K562 (cell line): ENCODE measurements around the gene LXN. TPM values are rescaled to one million over a fixed set of nuclear protein-coding genes. Genes with fewer than 3 reads are reported as not detected.

Source experiments
- ATF4 ChIP-seq: fragments of 450-650 bp; formaldehyde crosslinking; IDR thresholded peaks from 2 replicates; pipeline ENCODE4 v1.4.0; 2022; ENCODE audit warnings: mild to moderate bottlenecking, moderate library complexity
- BHLHE40 ChIP-seq: IDR thresholded peaks from 2 replicates; pipeline ENCODE4 v1.6.1; 2011; ENCODE audit warnings: low read length, improper control_type of control experiment
- CBFA2T2 ChIP-seq: fragments of 450-650 bp; conservative IDR thresholded peaks from 2 replicates; pipeline ENCODE4 v1.6.1; 2017; ENCODE audit warnings: mild to moderate bottlenecking
- CBFA2T3 ChIP-seq: fragments of 450-650 bp; IDR thresholded peaks from 2 replicates; pipeline ENCODE4 v1.6.1; 2017
- DMBX1 ChIP-seq: fragments of 250-450 bp; sonication (Bioruptor Pico); IDR thresholded peaks from 2 replicates; pipeline ENCODE4 v1.8.0; 2022; ENCODE audit warnings: inconsistent platforms, mild to moderate bottlenecking, moderate library complexity, borderline replicate concordance
- ETV5 ChIP-seq: sonication (generic); formaldehyde crosslinking; IDR thresholded peaks from 2 replicates; pipeline ENCODE4 v1.4.0; 2020; ENCODE audit warnings: low read depth, mild to moderate bottlenecking, missing genetic modification reagents
- FOXK1 ChIP-seq: sonication (generic); formaldehyde crosslinking; IDR thresholded peaks from 2 replicates; pipeline ENCODE4 v1.8.0; 2022; ENCODE audit warnings: missing genetic modification reagents, mild to moderate bottlenecking, borderline replicate concordance
- ILK ChIP-seq: fragments of 450-650 bp; IDR thresholded peaks from 2 replicates; pipeline ENCODE4 v1.6.1; 2016; ENCODE audit warnings: missing genetic modification characterization, low read depth, mild to moderate bottlenecking, missing compliant biosample characterization, moderate library complexity, borderline replicate concordance
- MAX ChIP-seq: sonication (generic); formaldehyde crosslinking; IDR thresholded peaks from 2 replicates; pipeline ENCODE4 v1.9.0; 2022; ENCODE audit warnings: mild to moderate bottlenecking, missing genetic modification reagents
- MAZ ChIP-seq, 2 experiments: fragments of 450-650 bp in 1 of 2; sonication (generic) in 1 of 2; formaldehyde crosslinking; IDR thresholded peaks in 1 of 2; conservative IDR thresholded peaks in 1 of 2; 2 replicates each; pipeline versions ENCODE4 v1.4.0 to v1.5.0; 2020; ENCODE audit warnings: mild to moderate bottlenecking in 1 of 2, missing genetic modification reagents in 1 of 2
- MLX ChIP-seq, 2 experiments: fragments of 450-650 bp in 1 of 2; sonication (generic) in 1 of 2; formaldehyde crosslinking; conservative IDR thresholded peaks; 2 replicates each; pipeline versions ENCODE4 v1.4.0 to v1.8.1; 2020 to 2022; ENCODE audit warnings: mild to moderate bottlenecking in 1 of 2, missing genetic modification reagents in 1 of 2
- MTA3 ChIP-seq: fragments of 450-650 bp; formaldehyde crosslinking; IDR thresholded peaks from 2 replicates; pipeline ENCODE4 v1.6.1; 2017; ENCODE audit warnings: mild to moderate bottlenecking, borderline replicate concordance
- MYNN ChIP-seq, 2 experiments: sonication (generic); formaldehyde crosslinking in 1 of 2; IDR thresholded peaks; 2 replicates each; pipeline versions ENCODE4 v1.5.0 to v1.6.1; 2016 to 2020; ENCODE audit warnings: antibody characterized with exemption in 1 of 2, missing genetic modification reagents in 1 of 2
- NR2F6 ChIP-seq: fragments of 450-650 bp; formaldehyde crosslinking; IDR thresholded peaks from 2 replicates; pipeline ENCODE4 v1.4.0; 2020; ENCODE audit warnings: mild to moderate bottlenecking
- NRF1 ChIP-seq, 2 experiments: fragments of 450-650 bp; IDR thresholded peaks in 1 of 2; conservative IDR thresholded peaks in 1 of 2; 2 replicates each; pipeline ENCODE4 v1.6.1; 2014; ENCODE audit warnings: mild to moderate bottlenecking in 2 of 2
- PBX2 ChIP-seq, 2 experiments: IDR thresholded peaks in 1 of 2; conservative IDR thresholded peaks in 1 of 2; 2 replicates each; pipeline ENCODE4 v1.6.1; 2016; ENCODE audit warnings: low read depth in 2 of 2, mild to moderate bottlenecking in 1 of 2, missing compliant biosample characterization in 1 of 2, missing genetic modification characterization in 1 of 2, moderate library complexity in 1 of 2
- RFX5 ChIP-seq: IDR thresholded peaks from 2 replicates; pipeline ENCODE4 v1.6.1; 2011; ENCODE audit warnings: low read depth, mild to moderate bottlenecking, improper control_type of control experiment, low read length
- SIRT6 ChIP-seq: IDR thresholded peaks from one replicate; pipeline ENCODE4 v1.6.1; 2012; ENCODE audit warnings: low read depth, mild to moderate bottlenecking, control low read depth, inconsistent platforms, low read length, moderate library complexity
- SMAD4 ChIP-seq: fragments of 250-450 bp; sonication (Bioruptor Pico); conservative IDR thresholded peaks from 2 replicates; pipeline ENCODE4 v1.8.0; 2021; ENCODE audit warnings: inconsistent platforms, mild to moderate bottlenecking, moderate library complexity
- SNAPC5 ChIP-seq: fragments of 250-450 bp; sonication (Bioruptor Pico); IDR thresholded peaks from 2 replicates; pipeline ENCODE4 v1.8.0; 2021; ENCODE audit warnings: moderate library complexity, mild to moderate bottlenecking, inconsistent platforms
- TAF7 ChIP-seq: fragments of 450-650 bp; IDR thresholded peaks from 2 replicates; pipeline ENCODE4 v1.6.1; 2016; ENCODE audit warnings: missing genetic modification characterization, missing compliant biosample characterization
- ZKSCAN1 ChIP-seq: fragments of 150-350 bp; IDR thresholded peaks from 2 replicates; pipeline ENCODE4 v1.6.1; 2016; ENCODE audit warnings: low read depth, low read length
- ZNF174 ChIP-seq: fragments of 250-450 bp; sonication (Bioruptor Pico); IDR thresholded peaks from 2 replicates; pipeline ENCODE4 v1.4.0; 2020; ENCODE audit warnings: mild to moderate bottlenecking
- ZNF224 ChIP-seq: sonication (generic); formaldehyde crosslinking; IDR thresholded peaks from 2 replicates; pipeline ENCODE4 v1.8.0; 2022; ENCODE audit warnings: mild to moderate bottlenecking, missing genetic modification reagents
- ZNF589 ChIP-seq: fragments of 200-800 bp; sonication (Bioruptor generic); IDR thresholded peaks from 2 replicates; pipeline ENCODE4 v1.6.1; 2016; ENCODE audit warnings: low read depth, missing genetic modification characterization, missing compliant biosample characterization
- polyA plus RNA-seq, 8 experiments: library from polyadenylated mRNA; depleted of rRNA in 4 of 8; stranded (reverse) in 5 of 8; unstranded in 3 of 8; fragments of >200 nt; fragmentation: Nextera tagmentation in 2 of 8; fragmentation: Illumina TruSeq in 1 of 8; extraction: Ambion mirVana in 2 of 8; extraction: Trizol in 1 of 8; gene quantifications; 2 replicates each; pipeline versions ENCODE4 v1.2.1 to v1.2.3, GENCODE V29; 2011 to 2014; ENCODE audit warnings: inconsistent platforms in 1 of 8, missing spikeins in 1 of 8
- total RNA-seq, 7 experiments: library from RNA; depleted of rRNA in 6 of 7; stranded (reverse); fragments of >200 nt in 6 of 7; fragmentation: Illumina TruSeq in 2 of 7; extraction: Trizol in 2 of 7; gene quantifications; 2 replicates each; pipeline versions ENCODE4 v1.2.1 to v1.2.3, GENCODE V29; 2011 to 2021; ENCODE audit warnings: low replicate concordance in 1 of 7

Gene LXN
- total and polyA plus RNA-seq, 9 of the 15 experiments (the other 6 are each of a cell fraction or from before 2014, with no cell fraction given), result 0.08 to 0.13 TPM; not detected in 7

- no peak for TF ChIP-seq MYNN (IDR thresholded peaks at IDR 0.05)
- TF ChIP-seq MYNN (CRISPR knock-in tag; IDR thresholded peaks at IDR 0.05), result no peak
- 0 out of 2 replicates have a peak, but pooled peaks have one; percentile 38 for TF ChIP-seq ATF4 (CRISPR knock-in tag)
- no peak; the same call in 1 of the 2 replicates for TF ChIP-seq SMAD4 (CRISPR knock-in tag)
- no peak for TF ChIP-seq PBX2 (CRISPR knock-in tag; IDR thresholded peaks at IDR 0.05; ENCODE audit: low read depth)
- TF ChIP-seq PBX2 (tag; conservative IDR thresholded peaks at IDR 0.05; ENCODE audit: low read depth), result no peak
- TF ChIP-seq MAX (CRISPR knock-in tag), result peak; percentile 51; the same call in 1 of the 2 replicates
- TF ChIP-seq ZNF174, result peak; percentile 10; the same call in 1 of the 2 replicates
- no peak for TF ChIP-seq ZKSCAN1
- TF ChIP-seq CBFA2T3, result 0 out of 2 replicates have a peak, but pooled peaks have one; percentile 28
- TF ChIP-seq SIRT6, result no peak
- TF ChIP-seq ILK (tag), result no peak
- TF ChIP-seq MLX (CRISPR knock-in tag; conservative IDR thresholded peaks at IDR 0.05), result no peak
- TF ChIP-seq MAZ (CRISPR knock-in tag; conservative IDR thresholded peaks at IDR 0.05 in 1 of 2, IDR thresholded peaks at IDR 0.05 in 1 of 2), result peak in 1 of 2 experiments; percentile 57; a peak in 1 of 4 replicates
- no peak for TF ChIP-seq CBFA2T2
- no peak for TF ChIP-seq NR2F6
- TF ChIP-seq FOXK1 (CRISPR knock-in tag), result no peak
- peak; percentile 43; the same call in 1 of the 2 replicates for TF ChIP-seq ZNF589
- no peak for TF ChIP-seq NRF1 (conservative IDR thresholded peaks at IDR 0.05 in 1 of 2, IDR thresholded peaks at IDR 0.05 in 1 of 2)
- no peak for TF ChIP-seq RFX5
- TF ChIP-seq DMBX1 (CRISPR knock-in tag), result peak; percentile 58; the same call in 1 of the 2 replicates
- peak; percentile 89 for TF ChIP-seq BHLHE40
- TF ChIP-seq MTA3, result no peak
- no peak for TF ChIP-seq SNAPC5 (CRISPR knock-in tag)
- no peak for TF ChIP-seq ZNF224 (CRISPR knock-in tag)
- no peak for TF ChIP-seq TAF7 (tag)
- TF ChIP-seq ETV5 (CRISPR knock-in tag), result no peak
These were observed 40.6 kb upstream of the LXN start (continued) for GRCh38 chr3:158713094-158713499.
